HCEC 1CT (cell line): ENCODE results near the gene STK11.
A peak's percentile ranks its signal among the peaks of the same experiment; 100 is the strongest.

ENCODE experiments used
- DNase-seq: peaks from one replicate; pipeline ENCODE4 v3.0.0-alpha.2; 2017

Gene STK11

GRCh38 chr19:1238369-1239303, 33.1 kb downstream of the STK11 start:
- no peak for DNase-seq

GRCh38 chr19:1239420-1239795, 33.8 kb downstream of the STK11 start:
- no peak for DNase-seq

GRCh38 chr19:1239796-1240737, 34.5 kb downstream of the STK11 start:
- DNase-seq: peak; percentile 85

GRCh38 chr19:1240925-1241324, 35.3 kb downstream of the STK11 start:
- DNase-seq: no peak

DNA sequence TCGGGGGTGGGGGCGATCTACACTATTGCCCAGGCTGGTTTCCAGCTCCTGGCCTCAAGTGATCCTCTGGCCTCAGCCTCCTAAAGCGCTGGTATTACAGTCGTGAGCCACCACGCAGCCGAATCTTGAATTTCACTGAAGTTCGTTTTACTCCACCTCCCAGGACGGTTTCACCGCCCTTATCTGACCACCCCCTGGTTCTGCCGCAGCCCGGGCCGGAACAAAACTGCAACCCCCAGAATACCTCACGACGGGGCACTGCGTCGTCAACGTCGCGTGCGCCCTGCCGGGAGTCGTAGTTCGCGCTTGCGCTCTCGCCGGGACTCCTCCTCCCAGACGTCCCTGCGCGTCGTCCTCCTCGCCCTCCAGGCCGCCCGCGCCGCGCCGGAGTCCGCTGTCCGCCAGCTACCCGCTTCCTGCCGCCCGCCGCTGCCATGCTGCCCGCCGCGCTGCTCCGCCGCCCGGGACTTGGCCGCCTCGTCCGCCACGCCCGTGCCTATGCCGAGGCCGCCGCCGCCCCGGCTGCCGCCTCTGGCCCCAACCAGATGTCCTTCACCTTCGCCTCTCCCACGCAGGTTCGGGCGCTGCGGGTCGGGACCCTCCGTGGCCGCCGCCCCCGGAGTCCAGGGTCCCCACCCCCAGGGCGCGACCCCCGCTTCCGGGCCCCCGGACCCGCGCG, 36.0 kb downstream of the STK11 start, which contains the start of gene ATP5F1D:
Gene ATP5F1D, plus strand, starts transcription at position 335 of the 679 bp plus-strand sequence. Its CDS starts 100 bp downstream, at position 435.
- peak; percentile 96 for DNase-seq

DNA sequence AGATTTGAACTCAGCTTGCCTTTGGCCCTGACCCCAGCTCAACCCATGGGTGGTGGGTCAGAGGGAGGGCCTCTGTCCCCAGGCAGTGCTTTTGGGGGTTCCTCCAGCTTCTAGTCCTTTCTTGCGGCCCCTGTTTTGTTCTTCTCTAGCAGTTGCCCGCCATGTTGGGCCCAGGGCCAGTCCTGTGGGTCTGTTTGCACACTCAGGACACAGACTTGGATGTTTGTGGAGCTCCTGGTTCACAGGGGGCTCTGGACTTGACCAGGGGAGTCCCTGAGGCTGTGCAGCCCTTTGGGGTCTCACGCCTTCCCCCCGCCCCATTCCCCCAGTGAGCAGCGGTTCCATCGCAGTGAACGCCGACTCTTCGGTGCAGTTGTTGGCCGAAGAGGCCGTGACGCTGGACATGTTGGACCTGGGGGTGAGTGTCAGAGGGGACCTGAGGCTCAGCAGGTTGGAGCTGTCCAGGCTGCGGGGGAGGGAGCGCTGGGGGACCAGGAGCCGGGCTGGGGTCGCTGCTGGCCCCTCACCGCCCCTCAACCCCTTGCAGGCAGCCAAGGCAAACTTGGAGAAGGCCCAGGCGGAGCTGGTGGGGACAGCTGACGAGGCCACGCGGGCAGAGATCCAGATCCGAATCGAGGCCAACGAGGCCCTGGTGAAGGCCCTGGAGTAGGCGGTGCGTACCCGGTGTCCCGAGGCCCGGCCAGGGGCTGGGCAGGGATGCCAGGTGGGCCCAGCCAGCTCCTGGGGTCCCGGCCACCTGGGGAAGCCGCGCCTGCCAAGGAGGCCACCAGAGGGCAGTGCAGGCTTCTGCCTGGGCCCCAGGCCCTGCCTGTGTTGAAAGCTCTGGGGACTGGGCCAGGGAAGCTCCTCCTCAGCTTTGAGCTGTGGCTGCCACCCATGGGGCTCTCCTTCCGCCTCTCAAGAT, 38.5 kb downstream of the STK11 start:
- DNase-seq: peak; percentile 80

DNA sequence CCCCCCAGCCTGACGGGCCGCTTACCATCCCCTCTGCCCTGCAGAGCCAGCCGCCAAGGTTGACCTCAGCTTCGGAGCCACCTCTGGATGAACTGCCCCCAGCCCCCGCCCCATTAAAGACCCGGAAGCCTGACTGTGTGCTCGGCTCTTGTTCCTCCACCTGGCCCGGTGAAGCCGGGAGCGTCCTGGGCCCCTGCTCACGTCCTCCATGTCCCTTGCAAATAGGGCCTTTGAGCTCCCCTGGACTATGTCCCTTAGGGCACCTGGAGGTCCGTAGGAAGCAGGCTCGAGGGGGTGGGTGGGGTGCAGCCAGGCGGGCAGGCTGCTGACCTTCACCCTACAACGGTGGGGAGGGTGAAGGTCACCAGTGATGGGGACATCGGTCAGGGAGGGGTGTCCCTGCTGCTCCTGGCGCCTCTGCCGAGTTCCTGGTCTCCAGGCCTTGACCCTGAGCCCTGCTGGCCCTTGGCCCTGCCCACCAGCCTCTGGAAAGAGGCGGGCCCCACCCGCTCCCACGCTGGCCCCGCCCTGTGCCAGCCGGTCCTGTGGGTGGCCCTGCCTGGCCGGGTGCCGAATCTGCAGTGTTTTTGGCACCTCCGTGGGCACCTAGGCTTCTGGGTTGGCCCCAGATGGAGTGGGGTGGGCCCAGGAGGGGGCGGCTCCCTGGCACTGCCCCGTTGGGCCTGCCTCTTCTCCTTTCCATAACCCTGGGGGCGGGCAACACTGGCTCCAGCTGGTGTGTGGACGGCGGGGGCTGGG, 39.3 kb downstream of the STK11 start:
- no peak for DNase-seq

- DNase-seq: no peak
Observed at GRCh38 chr19:1245494-1246264, 40.1 kb downstream of the STK11 start.

- peak; percentile 0 for DNase-seq
Observed at GRCh38 chr19:1246265-1247087, 40.9 kb downstream of the STK11 start.

DNA sequence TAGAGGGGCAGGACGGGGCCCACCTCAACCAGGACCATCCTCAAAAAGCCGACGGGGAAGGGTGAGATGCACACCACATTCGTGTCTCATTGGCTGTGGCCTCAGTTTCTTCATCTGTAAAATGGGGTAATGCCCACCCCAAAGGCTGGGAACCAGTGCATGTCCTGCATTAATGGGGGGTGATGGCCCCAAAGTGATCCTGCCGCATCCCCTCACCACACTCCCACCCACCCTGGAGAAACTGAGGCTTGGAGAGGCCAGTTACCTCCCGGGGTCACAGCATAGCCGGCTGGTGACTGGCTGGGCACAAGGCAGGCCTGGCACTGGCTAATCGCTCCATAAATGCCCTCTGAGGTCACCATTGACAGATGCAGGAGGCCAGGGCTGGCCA, 42.2 kb downstream of the STK11 start:
- no peak for DNase-seq

DNA sequence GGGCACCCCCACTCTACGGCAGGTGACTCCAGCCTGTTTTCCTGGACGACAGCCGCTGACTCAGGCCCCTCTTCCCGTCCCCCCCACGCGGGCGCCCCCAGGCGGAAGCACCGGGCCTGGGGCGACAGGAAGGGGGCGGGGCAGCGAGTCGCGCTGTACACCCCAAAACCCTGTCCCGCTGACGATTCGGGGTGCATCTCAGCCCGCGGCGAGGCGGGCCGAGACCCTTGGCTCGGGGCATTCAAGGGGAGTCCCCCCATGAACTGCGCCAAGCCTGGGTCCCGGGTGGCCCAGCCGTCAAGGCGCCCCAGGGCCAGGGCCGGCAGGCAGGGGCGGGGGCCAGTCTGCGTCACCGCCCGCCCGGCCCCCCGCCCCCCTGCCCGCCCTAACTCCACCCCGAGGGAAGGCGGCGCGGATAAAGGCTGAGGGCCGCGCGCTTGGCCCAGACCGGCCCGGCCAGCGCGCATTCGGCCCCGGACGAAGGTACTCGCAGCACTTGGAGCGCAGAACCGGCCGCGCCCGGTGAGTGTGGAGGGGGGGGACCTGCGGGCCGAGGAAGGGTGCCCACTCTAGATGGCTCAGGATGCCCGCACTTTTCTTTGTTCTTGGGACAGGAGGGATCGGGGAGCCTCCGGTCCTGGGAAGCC, 42.7 kb downstream of the STK11 start, which contains the start of gene MIDN:
Gene MIDN, plus strand, starts transcription at position 445 of the 647 bp plus-strand sequence. CDS start 1,714 bp downstream, outside the sequence.
- peak; percentile 88 for DNase-seq

GRCh38 chr19:1248786-1249297, 43.3 kb downstream of the STK11 start:
- no peak for DNase-seq

DNA sequence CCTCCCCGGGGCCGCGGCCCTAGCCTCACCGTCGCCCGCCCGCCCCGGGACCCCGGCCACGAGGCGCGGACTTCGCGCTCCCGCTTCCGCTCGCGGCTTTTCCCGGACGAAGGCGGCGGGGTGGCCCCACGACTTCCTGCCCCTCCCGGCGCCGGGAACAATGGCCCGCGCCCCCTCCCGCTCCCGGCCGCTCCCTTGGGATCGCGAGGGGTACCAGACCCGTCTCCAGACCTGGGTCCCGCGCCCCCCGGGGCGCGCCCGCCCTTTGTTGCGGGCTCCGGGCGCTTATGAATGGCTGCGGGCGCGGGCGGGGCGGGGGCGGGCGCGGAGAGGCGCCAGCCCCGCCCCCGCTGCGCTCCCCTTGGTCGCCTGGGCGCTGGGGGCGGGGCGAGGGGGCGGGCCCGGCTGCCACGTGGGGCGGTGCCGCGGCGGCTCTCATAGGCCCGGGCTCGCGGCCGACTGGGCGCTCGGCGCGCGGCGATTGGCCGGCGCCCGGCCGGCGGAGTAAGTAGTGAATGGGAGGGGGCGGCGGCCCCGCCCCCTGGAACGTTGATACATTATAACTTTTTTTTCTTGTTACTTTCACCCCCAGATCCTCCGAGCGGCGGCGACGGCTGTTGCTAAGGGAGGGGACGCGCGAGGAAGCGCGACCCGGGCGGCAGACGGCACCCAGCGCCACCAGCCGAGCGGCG, 43.9 kb downstream of the STK11 start:
- peak; percentile 94 for DNase-seq

GRCh38 chr19:1249990-1250436, 44.4 kb downstream of the STK11 start:
- DNase-seq: no peak

- no peak for DNase-seq
Observed at GRCh38 chr19:1250437-1251260, 45.1 kb downstream of the STK11 start.
